Loucy (cell line): ENCODE measurements around the gene SNAP91.

Source experiments
- EZH2phosphoT487 ChIP-seq: fragments of 200-600 bp; IDR thresholded peaks from 2 replicates; pipeline ENCODE4 v1.6.1; 2018; ENCODE audit warnings: antibody characterized with exemption, mild to moderate bottlenecking, moderate library complexity, borderline replicate concordance
- TF ChIP-seq, protein P1 (sequence below): fragments of 200-600 bp; sonication (generic); conservative IDR thresholded peaks from 2 replicates; pipeline ENCODE4 v1.5.1; 2014; ENCODE audit warnings: mild to moderate bottlenecking, antibody characterized with exemption, low read length

DNA sequence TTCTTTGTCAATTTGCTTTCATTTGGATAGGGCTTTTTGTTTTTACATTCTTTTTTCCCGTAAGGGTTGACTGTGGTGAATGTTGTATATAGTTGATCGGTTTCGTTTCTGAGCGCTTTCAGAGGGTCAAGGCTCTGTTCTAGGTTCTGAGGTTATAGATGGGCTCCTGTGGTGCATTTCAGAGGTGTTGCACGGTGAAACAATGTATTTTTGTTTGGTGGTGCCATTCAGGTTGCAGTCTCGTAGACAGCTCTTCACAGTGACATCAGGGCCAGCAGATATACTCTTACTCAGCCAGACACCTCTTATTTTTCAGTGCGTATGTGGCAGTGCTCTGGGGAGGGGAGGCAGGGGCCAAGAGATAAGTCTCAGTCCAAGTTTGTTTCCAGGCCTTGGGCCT, 72.1 kb downstream of the SNAP91 start:
- no peak for TF ChIP-seq EZH2phosphoT487
- TF ChIP-seq, protein P1, sequence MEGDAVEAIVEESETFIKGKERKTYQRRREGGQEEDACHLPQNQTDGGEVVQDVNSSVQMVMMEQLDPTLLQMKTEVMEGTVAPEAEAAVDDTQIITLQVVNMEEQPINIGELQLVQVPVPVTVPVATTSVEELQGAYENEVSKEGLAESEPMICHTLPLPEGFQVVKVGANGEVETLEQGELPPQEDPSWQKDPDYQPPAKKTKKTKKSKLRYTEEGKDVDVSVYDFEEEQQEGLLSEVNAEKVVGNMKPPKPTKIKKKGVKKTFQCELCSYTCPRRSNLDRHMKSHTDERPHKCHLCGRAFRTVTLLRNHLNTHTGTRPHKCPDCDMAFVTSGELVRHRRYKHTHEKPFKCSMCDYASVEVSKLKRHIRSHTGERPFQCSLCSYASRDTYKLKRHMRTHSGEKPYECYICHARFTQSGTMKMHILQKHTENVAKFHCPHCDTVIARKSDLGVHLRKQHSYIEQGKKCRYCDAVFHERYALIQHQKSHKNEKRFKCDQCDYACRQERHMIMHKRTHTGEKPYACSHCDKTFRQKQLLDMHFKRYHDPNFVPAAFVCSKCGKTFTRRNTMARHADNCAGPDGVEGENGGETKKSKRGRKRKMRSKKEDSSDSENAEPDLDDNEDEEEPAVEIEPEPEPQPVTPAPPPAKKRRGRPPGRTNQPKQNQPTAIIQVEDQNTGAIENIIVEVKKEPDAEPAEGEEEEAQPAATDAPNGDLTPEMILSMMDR: no peak
